Stimulated activated memory B cell treated with anti-CD40 and anti-IgM and Interleukin-4, amounts not matched to agents 10 μg/mL and 1 μg/mL and 100 μg/mL, for 72 hours (primary cell): ENCODE data around the gene CDCA4.
"Not testable (repeated sequence)": the region's sequence is repeated elsewhere in the genome, so short reads cannot be mapped to it uniquely, and the experiment has no call there.

ENCODE experiments used
- ATAC-seq: fragments of 150-1000 bp; cut with Tn5 transposase; 2 replicates; pipeline ENCODE4 v1.10.0; 2021
- H3K27ac Mint-ChIP-seq: one replicate; pipeline ENCODE4 v1.8.0; 2022; ENCODE audit warnings: mild to moderate bottlenecking, mixed read lengths
- H3K27me3 Mint-ChIP-seq: one replicate; pipeline ENCODE4 v1.8.0; 2022; ENCODE audit warnings: mixed read lengths
- H3K36me3 Mint-ChIP-seq: one replicate; pipeline ENCODE4 v1.8.0; 2022; ENCODE audit warnings: mixed read lengths
- H3K4me1 Mint-ChIP-seq: one replicate; pipeline ENCODE4 v1.8.0; 2022; ENCODE audit warnings: mixed read lengths
- H3K4me3 Mint-ChIP-seq: one replicate; pipeline ENCODE4 v1.8.0; 2022; ENCODE audit warnings: mild to moderate bottlenecking, moderate library complexity, mixed read lengths
- H3K9me3 Mint-ChIP-seq: one replicate; pipeline ENCODE4 v1.8.0; 2022; ENCODE audit warnings: mixed read lengths

The CDCA4 gene

DNA sequence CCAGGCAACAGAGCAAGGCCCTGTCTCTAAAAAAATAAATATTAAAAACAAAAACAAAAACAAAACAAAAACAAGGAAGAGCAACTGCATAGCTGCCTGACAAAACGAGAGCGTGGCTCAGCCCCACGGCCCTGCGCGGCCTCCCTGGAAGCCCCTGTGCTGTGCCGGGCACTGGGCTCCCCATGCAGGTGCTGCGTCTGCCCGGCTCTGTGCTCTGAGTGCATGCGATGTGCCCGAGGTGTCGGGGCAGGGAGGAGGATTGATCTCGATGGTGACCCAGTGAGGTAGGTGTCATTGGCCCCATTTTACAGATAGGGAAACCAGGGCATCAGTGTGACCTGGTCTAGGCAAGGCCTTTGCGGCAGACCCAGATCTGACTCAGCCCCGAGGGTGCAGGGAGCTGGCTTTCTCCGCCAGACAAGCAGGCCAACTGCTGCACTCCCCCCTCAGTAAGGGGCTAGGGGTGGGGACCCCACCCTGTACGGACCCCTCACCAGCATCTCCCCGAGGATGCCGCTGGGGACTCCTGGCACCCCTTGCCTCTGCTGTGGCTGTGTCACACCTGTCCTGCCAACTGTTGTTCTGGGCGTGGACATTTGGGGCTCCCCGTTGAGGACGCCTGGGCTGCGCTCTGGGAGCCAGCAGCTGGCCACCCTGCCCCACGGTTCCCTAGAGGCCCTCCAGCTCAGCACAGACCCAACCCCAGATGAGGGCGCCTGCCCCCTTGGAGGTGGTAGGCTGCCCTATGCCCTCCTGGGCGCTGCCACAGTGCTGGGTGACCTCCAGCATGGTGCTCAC is 29.1 kb upstream of the CDCA4 start:
- Mint-ChIP-seq H3K4me1 (peaks cover 34% of the 10 kb centered on the region), H3K9me3 (no peaks in the 10 kb centered on the region), H3K36me3 (peaks cover 49% of the 10 kb centered on the region), H3K4me3 (no peak overlapping the region), H3K27me3 (no peaks in the 10 kb centered on the region), H3K27ac (no peak overlapping the region)
- ATAC-seq, result no peak

DNA sequence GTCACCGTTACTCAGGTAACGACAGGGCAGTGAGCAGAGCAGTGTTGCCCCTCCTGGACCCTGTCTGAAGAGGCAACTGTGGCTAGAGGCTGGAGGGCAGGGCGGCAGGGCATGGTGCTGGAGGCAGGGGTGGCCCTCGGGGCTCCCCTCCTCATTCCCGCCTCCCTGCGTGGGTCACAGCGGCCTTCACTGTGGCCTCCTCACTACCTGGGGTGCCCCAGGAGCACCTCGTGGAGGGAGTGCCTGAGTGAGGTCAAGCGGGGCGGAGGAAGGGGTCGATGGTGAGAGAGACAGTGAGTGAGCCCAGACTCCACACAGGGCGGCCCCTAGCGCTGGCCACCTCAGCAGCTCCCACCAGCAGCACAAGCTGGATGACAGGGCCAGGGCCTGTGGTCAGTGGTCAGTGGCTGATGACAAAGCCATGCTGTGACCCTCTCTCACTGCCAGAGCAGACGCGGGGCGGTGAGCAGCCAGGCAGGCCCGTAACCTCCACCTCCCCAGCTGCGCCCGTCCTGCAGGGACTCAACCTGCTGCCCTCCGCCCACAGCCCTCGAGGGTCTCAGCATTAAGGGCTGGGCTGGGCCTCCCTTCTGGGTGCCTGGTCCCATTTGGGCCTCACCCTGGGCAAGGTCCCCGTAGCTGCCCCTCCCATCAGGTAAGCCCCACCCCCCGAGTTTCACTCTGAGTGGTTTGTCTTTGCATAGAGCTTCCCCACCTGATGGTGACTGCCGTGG is 26.6 kb upstream of the CDCA4 start:
- H3K27me3 Mint-ChIP-seq, result no peaks in the 10 kb centered on the region
- no peak overlapping the region for H3K27ac Mint-ChIP-seq
- no peak overlapping the region for H3K4me3 Mint-ChIP-seq
- H3K9me3 Mint-ChIP-seq, result no peaks in the 10 kb centered on the region
- peak; percentile 24 for ATAC-seq
- H3K36me3 Mint-ChIP-seq, result peaks cover 37% of the 10 kb centered on the region
- H3K4me1 Mint-ChIP-seq, result peaks cover 45% of the 10 kb centered on the region

DNA sequence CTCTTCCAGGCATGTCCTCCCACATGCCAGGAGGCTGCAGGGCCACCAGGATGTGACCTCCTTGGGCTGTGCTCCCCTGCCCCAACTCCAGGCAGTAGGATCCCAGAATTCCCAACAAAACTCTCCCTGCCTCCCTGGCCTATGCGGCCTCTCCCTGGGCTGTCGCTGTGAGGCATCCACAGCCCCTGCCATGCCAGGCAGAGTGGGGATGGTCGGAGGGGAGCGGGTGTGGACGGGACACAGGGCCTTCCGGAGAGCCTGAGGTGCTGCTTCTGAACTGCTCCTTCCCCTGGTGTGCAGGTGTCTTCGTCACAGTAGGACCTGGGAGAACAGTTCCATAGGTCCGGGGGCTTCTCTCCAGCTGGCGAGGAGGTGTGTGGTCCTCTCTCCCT is 26.0 kb upstream of the CDCA4 start:
- Mint-ChIP-seq H3K36me3 (peaks cover 34% of the 10 kb centered on the region), H3K9me3 (no peaks in the 10 kb centered on the region), H3K4me1 (peaks cover 43% of the 10 kb centered on the region), H3K4me3 (no peak overlapping the region), H3K27me3 (no peaks in the 10 kb centered on the region), H3K27ac (no peak overlapping the region)
- no peak for ATAC-seq

DNA sequence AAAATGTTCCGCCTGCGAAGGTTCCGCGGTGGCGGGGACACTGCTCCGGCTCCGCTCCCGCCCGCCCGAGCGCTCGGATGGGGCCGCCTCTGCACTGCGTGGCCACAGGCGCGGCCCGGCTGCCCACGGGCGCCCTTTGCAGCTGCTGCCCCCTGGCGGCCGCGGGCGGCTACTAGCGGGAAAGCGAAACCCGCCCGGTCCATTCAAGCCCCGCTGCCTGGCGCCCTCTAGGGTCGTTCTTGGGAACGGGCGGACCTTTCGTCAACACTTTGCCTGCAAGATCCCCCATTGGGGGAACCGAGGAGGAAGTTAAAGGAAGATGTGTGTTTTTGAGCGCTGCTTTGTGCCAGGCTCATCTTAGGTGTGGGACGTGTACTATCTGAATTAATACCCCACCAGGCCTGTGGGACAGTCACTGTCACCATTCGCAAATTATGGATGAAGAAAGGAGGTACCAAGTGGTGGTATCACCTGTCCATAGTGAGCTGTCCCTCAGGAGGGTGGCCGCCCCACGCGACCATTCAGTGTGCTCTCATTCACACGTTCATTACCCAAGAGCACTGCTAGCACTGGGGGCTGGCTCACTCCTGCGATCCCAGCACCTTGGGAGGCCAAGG is 24.9 kb upstream of the CDCA4 start:
- ATAC-seq, result peak; percentile 89
- Mint-ChIP-seq H3K27me3 (no peaks in the 10 kb centered on the region), H3K4me1 (peaks cover 36% of the 10 kb centered on the region), H3K9me3 (no peaks in the 10 kb centered on the region), H3K4me3 (no peak overlapping the region), H3K27ac (no peak overlapping the region), H3K36me3 (peaks cover 24% of the 10 kb centered on the region)

DNA sequence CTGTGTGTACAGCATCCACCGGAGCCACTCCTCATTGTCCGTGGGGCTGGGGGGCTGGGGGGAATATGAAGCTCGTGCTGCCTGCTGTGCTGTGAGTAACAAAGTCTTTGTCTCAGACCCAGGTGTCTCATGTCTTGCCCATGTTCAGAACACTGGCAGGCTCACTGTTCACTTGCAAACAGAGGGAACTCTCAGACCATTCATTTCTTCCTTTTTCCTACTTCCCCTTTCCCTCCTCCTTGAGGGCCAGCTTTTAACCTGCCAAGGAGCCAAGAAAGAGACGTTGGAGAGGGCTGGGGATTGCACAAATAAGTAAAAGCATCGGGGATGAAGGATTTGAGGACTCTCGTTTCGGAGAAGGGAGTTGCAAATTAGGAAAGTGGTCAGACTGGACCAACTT is 22.8 kb upstream of the CDCA4 start:
- peak overlapping the region; percentile 41 for H3K27ac Mint-ChIP-seq
- H3K9me3 Mint-ChIP-seq, result no peaks in the 10 kb centered on the region
- no peak for ATAC-seq
- peaks cover 2% of the 10 kb centered on the region for H3K36me3 Mint-ChIP-seq
- no peak overlapping the region for H3K4me3 Mint-ChIP-seq
- no peaks in the 10 kb centered on the region for H3K27me3 Mint-ChIP-seq
- H3K4me1 Mint-ChIP-seq, result peaks cover 36% of the 10 kb centered on the region

DNA sequence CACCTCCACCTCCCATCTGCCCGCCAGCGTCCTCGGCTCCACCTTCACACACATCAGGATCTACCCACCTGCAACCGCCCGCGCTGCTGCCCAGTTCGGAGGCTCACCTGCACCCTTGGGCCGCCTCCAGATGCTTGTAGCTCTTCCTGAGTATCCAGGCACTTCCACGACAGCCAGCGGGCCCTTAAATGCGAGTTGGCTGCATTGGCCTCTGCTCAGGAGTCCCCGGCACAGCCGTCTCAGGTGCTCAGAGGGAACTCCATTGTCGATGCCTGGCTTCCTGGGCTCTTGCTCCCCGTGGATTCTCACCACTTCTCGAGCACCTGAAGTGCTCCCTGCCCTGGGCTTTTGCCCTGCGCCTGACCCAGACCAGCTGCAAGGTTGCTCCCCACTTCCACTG is 21.9 kb upstream of the CDCA4 start:
- H3K36me3 Mint-ChIP-seq, result no peaks in the 10 kb centered on the region

DNA sequence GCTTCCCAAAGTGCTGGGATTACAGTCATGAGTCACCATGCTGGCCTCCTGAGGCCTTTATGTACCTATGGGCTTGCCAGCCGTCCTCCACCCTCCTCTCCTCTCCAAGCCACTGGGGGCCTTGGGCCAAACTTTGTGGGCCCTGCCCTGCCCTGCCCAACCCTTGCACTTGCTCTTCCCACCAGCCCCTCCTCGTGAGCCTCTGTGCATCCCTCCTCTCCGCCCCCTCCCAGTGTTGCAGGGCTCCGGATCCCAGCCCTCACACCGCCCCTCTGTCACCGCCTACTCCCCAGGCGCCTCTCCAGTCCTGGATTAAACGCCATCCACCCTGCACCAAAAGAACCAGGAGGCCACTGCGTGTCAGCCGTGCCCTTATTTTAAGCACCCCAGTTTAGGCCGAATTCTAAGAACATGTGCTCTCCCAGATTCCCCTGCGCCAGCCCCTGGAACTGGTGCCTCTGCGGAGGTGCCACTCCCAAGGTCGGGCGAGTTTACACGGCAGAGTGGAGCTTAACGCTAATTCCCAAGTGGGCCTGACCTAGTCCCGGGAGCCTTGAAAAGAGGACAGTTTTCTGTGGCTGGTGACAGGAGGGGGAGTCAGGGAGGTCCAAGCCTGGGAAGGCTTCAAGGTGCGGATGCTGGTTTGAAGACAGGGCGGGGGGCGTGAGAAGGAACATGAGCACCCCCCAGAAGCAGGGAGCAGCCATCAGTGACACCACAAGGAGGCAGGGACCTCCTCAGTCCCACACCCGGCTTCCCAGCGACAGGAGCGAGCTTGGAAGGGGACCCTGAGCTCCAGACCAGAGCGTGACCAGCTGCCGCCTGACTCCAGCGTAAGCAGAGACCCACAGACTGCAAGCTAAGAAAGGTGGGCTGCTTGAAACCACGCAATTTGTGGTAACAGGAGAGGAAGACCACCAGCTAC is 21.2 kb upstream of the CDCA4 start:
- ATAC-seq, result no peak
- Mint-ChIP-seq H3K36me3 (no peaks in the 10 kb centered on the region), H3K4me1 (peaks cover 24% of the 10 kb centered on the region), H3K27me3 (no peaks in the 10 kb centered on the region), H3K9me3 (no peaks in the 10 kb centered on the region), H3K4me3 (no peak overlapping the region), H3K27ac (no peak overlapping the region)

More for the DNA sequence above, 21.9 kb upstream of the CDCA4 start:
- Mint-ChIP-seq H3K4me1 (peaks cover 31% of the 10 kb centered on the region), H3K27ac (peak overlapping the region; percentile 41), H3K4me3 (no peak overlapping the region), H3K9me3 (no peaks in the 10 kb centered on the region), H3K27me3 (no peaks in the 10 kb centered on the region)
- ATAC-seq, result no peak

DNA sequence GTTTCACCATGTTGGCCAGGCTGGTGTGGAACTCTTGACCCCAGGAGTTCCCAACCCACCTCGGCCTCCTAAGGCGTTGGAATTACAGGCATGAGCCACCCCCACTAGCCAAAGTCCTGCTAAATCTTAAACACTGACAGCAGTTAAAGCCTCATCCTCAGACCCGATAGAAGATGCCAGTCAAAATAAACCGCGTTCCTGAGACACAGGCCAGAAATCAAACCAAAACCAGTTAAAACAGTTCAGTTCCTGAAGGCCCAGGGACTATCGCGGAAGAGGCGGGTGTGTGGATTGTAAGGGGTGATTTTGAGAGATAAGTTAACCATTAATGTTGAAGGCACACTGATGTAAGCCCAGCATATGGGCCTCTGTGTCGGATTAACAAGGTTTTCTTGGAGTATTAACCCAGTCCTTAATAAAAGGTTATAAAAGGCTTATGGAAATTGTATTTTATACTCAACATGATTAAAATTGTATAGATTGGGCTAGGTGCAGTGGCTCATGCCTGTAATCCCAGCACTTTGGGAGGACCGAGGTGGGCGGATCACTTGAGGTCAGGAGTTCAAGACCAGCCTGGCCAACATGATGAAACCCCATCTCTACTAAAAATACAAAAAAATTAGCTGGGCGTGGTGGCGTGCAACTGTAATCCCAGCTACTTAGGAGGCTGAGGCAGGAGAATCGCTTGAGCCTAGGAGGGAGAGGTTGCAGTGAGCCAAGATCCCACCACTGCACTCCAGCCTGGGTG is 18.7 kb upstream of the CDCA4 start:
- peaks cover 8% of the 10 kb centered on the region for H3K4me1 Mint-ChIP-seq
- H3K27ac Mint-ChIP-seq, result no peak overlapping the region
- no peak overlapping the region for H3K4me3 Mint-ChIP-seq

DNA sequence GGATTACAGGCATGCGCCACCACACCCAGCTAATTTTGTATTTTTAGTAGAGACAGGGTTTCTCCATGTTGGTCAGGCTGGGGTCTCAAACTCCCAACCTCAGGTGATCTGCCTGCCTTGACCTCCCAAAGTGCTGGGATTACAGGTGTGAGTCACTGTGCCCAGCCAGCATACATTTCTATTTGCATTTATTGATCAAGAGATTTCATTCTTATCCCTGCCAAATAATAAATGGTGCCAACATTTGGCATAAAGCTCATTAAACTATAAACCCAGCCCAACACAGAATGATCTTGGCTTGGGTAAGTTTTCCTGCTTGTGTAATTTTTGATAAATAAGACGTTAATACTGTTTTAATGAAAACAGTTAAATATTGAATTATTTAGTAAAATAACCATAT is 14.7 kb upstream of the CDCA4 start:
- H3K4me1 Mint-ChIP-seq, H3K4me3 Mint-ChIP-seq, H3K27ac Mint-ChIP-seq: not testable (repeated sequence)

More for the DNA sequence above, 18.7 kb upstream of the CDCA4 start:
- H3K36me3 Mint-ChIP-seq, result no peaks in the 10 kb centered on the region
- ATAC-seq, result no peak
- H3K9me3 Mint-ChIP-seq, result no peaks in the 10 kb centered on the region
- H3K27me3 Mint-ChIP-seq, result no peaks in the 10 kb centered on the region

DNA sequence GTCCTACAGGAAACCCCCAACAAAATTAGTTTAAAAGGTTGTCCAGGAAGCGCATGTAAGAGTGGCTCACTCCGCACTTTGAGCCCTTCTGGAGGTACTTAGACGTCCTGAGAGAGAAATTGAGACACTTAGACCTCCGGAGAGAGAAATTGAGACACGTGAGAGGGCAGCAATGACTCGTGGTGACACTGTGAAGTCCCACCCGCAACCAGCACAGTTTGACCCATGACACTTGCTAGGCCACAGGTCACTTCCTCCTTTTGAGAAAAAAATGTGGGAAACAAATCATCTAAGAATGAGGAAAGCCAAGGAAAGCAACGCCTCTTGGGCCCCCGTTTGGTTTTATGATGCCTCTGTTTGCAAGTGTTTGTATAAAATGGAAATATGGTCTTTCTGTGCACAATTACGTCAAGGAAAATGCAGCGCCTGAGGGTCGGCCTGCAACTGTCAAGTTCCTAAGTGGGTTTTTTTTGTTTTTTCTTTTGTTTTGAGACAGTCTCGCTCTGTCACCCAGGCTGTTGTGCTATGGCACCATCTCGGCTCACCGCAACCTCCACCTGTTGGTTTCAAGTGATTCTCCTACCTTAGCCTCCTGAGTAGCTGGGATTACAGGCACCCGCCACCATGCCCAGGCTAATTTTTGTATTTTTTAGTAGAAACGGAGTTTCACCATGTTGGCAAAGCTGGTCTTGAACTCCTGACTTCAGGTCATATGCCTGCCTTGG is 13.6 kb upstream of the CDCA4 start:
- ATAC-seq, result no peak
- Mint-ChIP-seq H3K9me3 (no peaks in the 10 kb centered on the region), H3K27me3 (no peaks in the 10 kb centered on the region), H3K4me1 (peaks cover 7% of the 10 kb centered on the region), H3K27ac (no peak overlapping the region), H3K36me3 (no peaks in the 10 kb centered on the region), H3K4me3 (no peak overlapping the region)

More for the DNA sequence above, 14.7 kb upstream of the CDCA4 start:
- H3K9me3 Mint-ChIP-seq, H3K27me3 Mint-ChIP-seq, H3K36me3 Mint-ChIP-seq, ATAC-seq: not testable (repeated sequence)

DNA sequence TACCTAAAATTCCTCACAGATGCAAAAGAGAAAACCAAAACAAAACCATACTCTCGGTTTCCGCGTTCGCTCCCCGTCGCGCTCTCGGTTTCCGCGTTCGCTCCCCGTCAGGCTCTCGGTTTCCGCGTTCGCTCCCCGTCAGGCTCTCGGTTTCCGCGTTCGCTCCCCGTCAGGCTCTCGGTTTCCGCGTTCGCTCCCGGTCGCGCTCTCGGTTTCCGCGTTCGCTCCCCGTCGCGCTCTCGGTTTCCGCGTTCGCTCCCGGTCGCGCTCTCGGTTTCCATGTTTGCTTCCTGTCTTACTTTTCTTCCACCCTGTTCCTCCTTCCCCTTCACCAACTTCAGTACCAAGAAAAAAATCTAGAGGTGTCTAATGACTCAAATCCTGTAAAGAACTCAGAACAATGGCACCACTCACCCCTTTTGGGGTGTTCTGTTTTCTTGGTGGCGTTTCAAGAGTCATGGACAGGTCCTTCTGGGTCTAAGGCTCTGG is 12.6 kb upstream of the CDCA4 start:
- peak overlapping the region; percentile 60 for H3K4me3 Mint-ChIP-seq
- H3K27me3 Mint-ChIP-seq, ATAC-seq, H3K4me1 Mint-ChIP-seq, H3K9me3 Mint-ChIP-seq, H3K36me3 Mint-ChIP-seq: not testable (repeated sequence)
- peak overlapping the region; percentile 23 for H3K27ac Mint-ChIP-seq

DNA sequence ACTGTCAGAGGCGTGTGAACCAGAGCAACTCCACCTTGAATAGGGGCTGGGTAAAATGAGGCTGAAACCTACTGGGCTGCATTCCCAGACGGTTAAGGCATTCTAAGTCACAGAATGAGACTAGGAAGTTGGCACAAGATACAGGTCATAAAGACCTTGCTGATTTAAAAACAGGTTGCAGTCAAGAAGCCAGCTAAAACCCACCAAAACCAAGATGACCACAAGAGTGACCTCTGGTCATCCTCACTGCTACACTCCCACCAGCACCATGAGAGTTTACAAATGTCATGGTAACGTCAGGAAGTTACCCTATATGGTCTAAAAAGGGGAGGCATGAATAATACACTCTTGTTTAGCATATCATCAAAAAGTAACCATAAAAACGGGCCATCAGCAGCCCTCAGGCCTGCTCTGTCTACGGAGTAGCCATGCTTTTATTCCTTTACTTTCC is 11.6 kb upstream of the CDCA4 start:
- not testable (repeated sequence) for H3K27me3 Mint-ChIP-seq, H3K36me3 Mint-ChIP-seq, H3K9me3 Mint-ChIP-seq, H3K4me1 Mint-ChIP-seq, ATAC-seq, H3K4me3 Mint-ChIP-seq, H3K27ac Mint-ChIP-seq

DNA sequence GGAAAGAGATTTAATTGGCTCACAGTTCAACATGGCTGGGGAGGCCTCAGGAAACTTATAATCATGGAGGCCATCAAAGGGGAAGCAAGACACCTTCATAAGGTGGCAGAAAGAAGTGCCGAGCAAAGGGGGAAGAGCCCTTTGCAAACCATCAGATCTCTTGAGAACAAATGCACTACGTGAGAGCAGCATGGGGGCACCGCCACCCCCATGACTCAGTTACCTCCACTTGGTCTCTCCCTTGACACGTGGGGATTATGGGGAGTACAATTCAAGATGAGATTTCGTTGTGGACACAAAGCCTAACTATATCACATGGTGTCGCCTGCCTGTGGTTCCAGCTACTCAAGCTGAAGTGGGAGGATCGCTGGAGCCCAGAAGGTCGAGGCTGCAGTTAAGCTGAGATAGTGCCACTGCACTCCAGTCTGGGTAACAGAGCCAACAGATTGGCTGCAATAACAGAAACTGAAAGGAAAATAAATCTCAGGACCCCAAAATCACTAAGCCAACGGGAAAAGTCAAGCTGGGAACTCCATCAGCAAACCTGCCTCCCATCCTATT is 10.0 kb upstream of the CDCA4 start:
- H3K27me3 Mint-ChIP-seq, result no peaks in the 10 kb centered on the region
- peaks cover 3% of the 10 kb centered on the region for H3K9me3 Mint-ChIP-seq
- H3K4me1 Mint-ChIP-seq, result peaks cover 19% of the 10 kb centered on the region
- H3K36me3 Mint-ChIP-seq, result peaks cover 5% of the 10 kb centered on the region
- ATAC-seq, result no peak
- H3K27ac Mint-ChIP-seq, result no peak overlapping the region
- H3K4me3 Mint-ChIP-seq, result no peak overlapping the region
